A549 (cell line): Measurements from ENCODE around the gene NUDT19. TPM values are rescaled to one million over a fixed set of nuclear protein-coding genes. Genes with fewer than 3 reads are reported as not detected.

ENCODE experiments used
- ATAC-seq, 2 experiments: fragments of 200-7000 bp in 1 of 2; fragments of >200 bp in 1 of 2; cut with Nextera tagmentation in 1 of 2; cut with Tn5 transposase in 1 of 2; 3 replicates each; pipeline versions ENCODE4 v1.8.0 to v1.9.1; 2018 to 2020; ENCODE audit warnings: mild to moderate bottlenecking in 1 of 2, moderate library complexity in 1 of 2
- CTCF ChIA-PET: fragments of 300-600 bp; sonication (Branson Sonifier 250); formaldehyde crosslinking; extraction: SDS; loops from one replicate; lab custom pipeline; 2021; ENCODE audit warnings: antibody characterized with exemption, inconsistent platforms; lab: Yijun Ruan, JAX
- POLR2A ChIA-PET: fragments of 350-600 bp; formaldehyde crosslinking; extraction: SDS; loops from one replicate; lab custom pipeline; 2021; ENCODE audit warnings: antibody characterized with exemption, inconsistent platforms; lab: Yijun Ruan, JAX
- DNase-seq, 2 experiments: peaks; one replicate each; pipeline versions ENCODE4 v3.0.0 to v3.0.0-alpha.2; 2011 to 2016; ENCODE audit warnings: low read depth in 1 of 2, low spot score in 1 of 2
- FAIRE-seq: peaks from 2 replicates; lab custom pipeline; 2011; peaks lifted over from hg19 to GRCh38; lab: Jason Lieb, UNC
- H3K27ac ChIP-seq, 2 experiments: fragments of >200 bp; sonication (Bioruptor Twin); formaldehyde crosslinking; 3 replicates each; pipeline ENCODE4 v1.5.1; 2016 to 2017
- H3K4me1 ChIP-seq: fragments of >200 bp; sonication (Bioruptor Twin); formaldehyde crosslinking; 3 replicates; pipeline ENCODE4 v1.6.1; 2016
- H3K4me2 ChIP-seq: fragments of >200 bp; sonication (Bioruptor Twin); formaldehyde crosslinking; 3 replicates; pipeline ENCODE4 v1.6.1; 2016
- H3K4me3 ChIP-seq: fragments of >200 bp; sonication (Bioruptor Twin); formaldehyde crosslinking; 3 replicates; pipeline ENCODE4 v1.5.1; 2016
- H3K9me3 ChIP-seq: fragments of >200 bp; sonication (Bioruptor Twin); formaldehyde crosslinking; 3 replicates; pipeline ENCODE4 v1.6.1; 2016
- CBX2 ChIP-seq: fragments of 200-600 bp; sonication (generic); IDR thresholded peaks from 2 replicates; pipeline ENCODE4 v1.6.1; 2016; ENCODE audit warnings: low read depth, mild to moderate bottlenecking, borderline replicate concordance
- CBX8 ChIP-seq: fragments of 200-600 bp; sonication (generic); IDR thresholded peaks from 2 replicates; pipeline ENCODE4 v1.6.1; 2016
- EHF ChIP-seq: fragments of 250-450 bp; sonication (Bioruptor Pico); IDR thresholded peaks from 2 replicates; pipeline ENCODE4 v1.5.0; 2020; ENCODE audit warnings: mild to moderate bottlenecking
- FOSB ChIP-seq: fragments of 250-450 bp; sonication (Bioruptor Pico); IDR thresholded peaks from 2 replicates; pipeline ENCODE4 v1.5.0; 2020; ENCODE audit warnings: mild to moderate bottlenecking, moderate library complexity
- FOSL2 ChIP-seq, 2 experiments: fragments of 450-650 bp in 1 of 2; fragments of >200 bp in 1 of 2; sonication (Bioruptor Twin) in 1 of 2; formaldehyde crosslinking; IDR thresholded peaks; 2 replicates each; pipeline versions ENCODE4 v1.5.0 to v1.6.1; 2016 to 2020; ENCODE audit warnings: mild to moderate bottlenecking in 1 of 2, moderate library complexity in 1 of 2
- HEYL ChIP-seq: fragments of 250-450 bp; sonication (Bioruptor Pico); IDR thresholded peaks from 2 replicates; pipeline ENCODE4 v1.8.0; 2021; ENCODE audit warnings: mild to moderate bottlenecking, moderate library complexity
- HOXB5 ChIP-seq: fragments of 250-450 bp; sonication (Bioruptor Pico); IDR thresholded peaks from 2 replicates; pipeline ENCODE4 v1.5.0; 2020; ENCODE audit warnings: mild to moderate bottlenecking, moderate library complexity
- JUN ChIP-seq, 2 experiments: fragments of >200 bp; sonication (Bioruptor Twin); formaldehyde crosslinking; IDR thresholded peaks; 2 replicates in 1 of 2; 3 replicates in 1 of 2; pipeline ENCODE4 v1.6.1; 2016 to 2017
- JUNB ChIP-seq: fragments of >200 bp; sonication (Bioruptor Twin); formaldehyde crosslinking; IDR thresholded peaks from 2 replicates; pipeline ENCODE4 v1.6.1; 2016
- NR3C1 ChIP-seq: fragments of >200 bp; sonication (Bioruptor Twin); formaldehyde crosslinking; IDR thresholded peaks from 3 replicates; pipeline ENCODE4 v1.6.1; 2017
- PHF8 ChIP-seq: fragments of 200-600 bp; sonication (generic); IDR thresholded peaks from 2 replicates; pipeline ENCODE4 v1.6.1; 2016; ENCODE audit warnings: low read depth, mild to moderate bottlenecking, antibody characterized with exemption, moderate library complexity, borderline replicate concordance
- POLR2A ChIP-seq: IDR thresholded peaks from 2 replicates; pipeline ENCODE4 v1.6.1; 2012; ENCODE audit warnings: mild to moderate bottlenecking, low read length
- RAD21 ChIP-seq, 2 experiments: fragments of >200 bp in 1 of 2; sonication (Bioruptor Twin) in 1 of 2; formaldehyde crosslinking in 1 of 2; IDR thresholded peaks in 1 of 2; conservative IDR thresholded peaks in 1 of 2; 2 replicates in 1 of 2; 3 replicates in 1 of 2; pipeline ENCODE4 v1.6.1; 2012 to 2018; ENCODE audit warnings: inconsistent platforms in 1 of 2
- RCOR1 ChIP-seq: fragments of 150-350 bp; IDR thresholded peaks from 2 replicates; pipeline ENCODE4 v1.6.1; 2014; ENCODE audit warnings: antibody characterized with exemption, low read length, low read depth
- RFX5 ChIP-seq: fragments of 450-650 bp; IDR thresholded peaks from 2 replicates; pipeline ENCODE4 v1.7.1; 2014; ENCODE audit warnings: antibody characterized with exemption, mild to moderate bottlenecking, moderate library complexity
- SREBF2 ChIP-seq: fragments of 450-650 bp; IDR thresholded peaks from 2 replicates; pipeline ENCODE4 v1.6.1; 2014; ENCODE audit warnings: mild to moderate bottlenecking, moderate library complexity
- TP53 ChIP-seq: fragments of 250-450 bp; sonication (Bioruptor Pico); IDR thresholded peaks from 2 replicates; pipeline ENCODE4 v1.5.0; 2021; ENCODE audit warnings: mild to moderate bottlenecking, moderate library complexity
- ZFP36 ChIP-seq: fragments of 450-650 bp; IDR thresholded peaks from 2 replicates; pipeline ENCODE4 v1.6.1; 2014; ENCODE audit warnings: borderline replicate concordance; ENCODE audit not compliant: partially characterized antibody
- ZNF302 ChIP-seq: fragments of 250-450 bp; sonication (Bioruptor Pico); IDR thresholded peaks from 2 replicates; pipeline ENCODE4 v1.9.0; 2021; ENCODE audit warnings: inconsistent platforms, mild to moderate bottlenecking, moderate library complexity
- WGBS: methylation state at CpG from one replicate; pipeline ENCODE4 v1.1.6; 2017; ENCODE audit errors: missing lambda C conversion rate; 5-methylcytosine and 5-hydroxymethylcytosine counted together
- polyA plus RNA-seq, 4 experiments: library from polyadenylated mRNA; depleted of rRNA in 3 of 4; stranded (reverse); fragments of >200 nt; fragmentation: RNase III in 1 of 4; extraction: RNeasy Plus Mini Kit Qiagen cat#74134 plus additional on column Dnase treatment in 1 of 4; gene quantifications; 2 replicates in 3 of 4; 3 replicates in 1 of 4; pipeline ENCODE4 v1.2.3, GENCODE V29; 2011 to 2017
- TF ChIP-seq, protein P1 (sequence below): fragments of 150-350 bp; IDR thresholded peaks from 2 replicates; pipeline ENCODE4 v1.6.1; 2014; ENCODE audit warnings: low read depth, mild to moderate bottlenecking, low read length
- TF ChIP-seq, protein P2 (sequence below): fragments of >200 bp; sonication (Bioruptor Twin); formaldehyde crosslinking; IDR thresholded peaks from 3 replicates; pipeline ENCODE4 v1.5.1; 2016
- TF ChIP-seq, protein P3 (sequence below): fragments of 250-450 bp; sonication (Bioruptor Pico); IDR thresholded peaks from 2 replicates; pipeline ENCODE4 v1.5.0; 2020; ENCODE audit warnings: low read depth, mild to moderate bottlenecking, moderate library complexity
- TF ChIP-seq, protein P4 (sequence below): IDR thresholded peaks from 2 replicates; pipeline ENCODE4 v1.6.1; 2012; ENCODE audit warnings: low read depth, borderline replicate concordance

NUDT19 gene
- polyA plus RNA-seq, 2 of the 4 experiments (the other 2 are of a cell fraction) = 30.1 to 32.6 TPM

DNA sequence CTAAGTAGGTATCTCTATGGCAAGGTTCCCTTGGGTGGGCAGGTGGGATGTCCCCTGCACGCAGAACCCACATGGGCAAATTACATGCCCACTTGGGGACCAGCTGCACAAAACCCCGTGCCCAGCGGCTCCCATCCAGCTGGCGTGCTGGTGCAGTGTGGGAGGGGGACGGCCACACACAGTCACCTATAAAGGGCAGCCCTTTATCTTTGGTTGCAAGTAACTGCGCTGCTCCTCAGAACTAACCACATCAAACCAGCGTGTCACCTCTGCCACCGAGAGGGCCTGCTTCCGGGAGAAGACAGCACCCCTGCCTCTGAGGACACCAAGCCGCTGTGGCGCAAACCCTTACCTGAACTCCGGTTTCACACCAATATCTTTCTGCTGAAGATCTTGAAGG lies 48.9 kb upstream of the NUDT19 start:
- DNase-seq (no peak), FAIRE-seq (no peak), ATAC-seq (no peak)
- Histone ChIP-seq H3K27ac (no peak overlapping the region), H3K4me2 (no peak overlapping the region), H3K4me1 (no peaks in the 10 kb centered on the region), H3K9me3 (no peaks in the 10 kb centered on the region), H3K4me3 (no peak overlapping the region)
- 93% methylated on average over 12 of the region's 12 CpGs for WGBS
- POLR2A ChIA-PET = no interaction called here
- CTCF ChIA-PET = interaction anchor here (1.1 kb wide), 1 partner anchor 43 kb away, joined by 3 read pairs; no protein-coding TSS in a partner anchor
- TF ChIP-seq JUN (IDR thresholded peaks at IDR 0.05) (no peak), ZNF302 (CRISPR knock-in tag) (no peak), CBX8 (no peak), HEYL (CRISPR knock-in tag) (no peak), EHF (CRISPR knock-in tag) (no peak), PHF8 (no peak), ZFP36 (no peak), FOSL2 (IDR thresholded peaks at IDR 0.05) (no peak), FOSL2 (CRISPR knock-in tag; IDR thresholded peaks at IDR 0.05) (no peak), NR3C1 (no peak), RCOR1 (no peak), SREBF2 (no peak), JUNB (no peak), RFX5 (no peak)
- TF ChIP-seq, protein P1, sequence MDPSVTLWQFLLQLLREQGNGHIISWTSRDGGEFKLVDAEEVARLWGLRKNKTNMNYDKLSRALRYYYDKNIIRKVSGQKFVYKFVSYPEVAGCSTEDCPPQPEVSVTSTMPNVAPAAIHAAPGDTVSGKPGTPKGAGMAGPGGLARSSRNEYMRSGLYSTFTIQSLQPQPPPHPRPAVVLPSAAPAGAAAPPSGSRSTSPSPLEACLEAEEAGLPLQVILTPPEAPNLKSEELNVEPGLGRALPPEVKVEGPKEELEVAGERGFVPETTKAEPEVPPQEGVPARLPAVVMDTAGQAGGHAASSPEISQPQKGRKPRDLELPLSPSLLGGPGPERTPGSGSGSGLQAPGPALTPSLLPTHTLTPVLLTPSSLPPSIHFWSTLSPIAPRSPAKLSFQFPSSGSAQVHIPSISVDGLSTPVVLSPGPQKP = no peak
- TF ChIP-seq, protein P2, sequence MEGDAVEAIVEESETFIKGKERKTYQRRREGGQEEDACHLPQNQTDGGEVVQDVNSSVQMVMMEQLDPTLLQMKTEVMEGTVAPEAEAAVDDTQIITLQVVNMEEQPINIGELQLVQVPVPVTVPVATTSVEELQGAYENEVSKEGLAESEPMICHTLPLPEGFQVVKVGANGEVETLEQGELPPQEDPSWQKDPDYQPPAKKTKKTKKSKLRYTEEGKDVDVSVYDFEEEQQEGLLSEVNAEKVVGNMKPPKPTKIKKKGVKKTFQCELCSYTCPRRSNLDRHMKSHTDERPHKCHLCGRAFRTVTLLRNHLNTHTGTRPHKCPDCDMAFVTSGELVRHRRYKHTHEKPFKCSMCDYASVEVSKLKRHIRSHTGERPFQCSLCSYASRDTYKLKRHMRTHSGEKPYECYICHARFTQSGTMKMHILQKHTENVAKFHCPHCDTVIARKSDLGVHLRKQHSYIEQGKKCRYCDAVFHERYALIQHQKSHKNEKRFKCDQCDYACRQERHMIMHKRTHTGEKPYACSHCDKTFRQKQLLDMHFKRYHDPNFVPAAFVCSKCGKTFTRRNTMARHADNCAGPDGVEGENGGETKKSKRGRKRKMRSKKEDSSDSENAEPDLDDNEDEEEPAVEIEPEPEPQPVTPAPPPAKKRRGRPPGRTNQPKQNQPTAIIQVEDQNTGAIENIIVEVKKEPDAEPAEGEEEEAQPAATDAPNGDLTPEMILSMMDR = no peak
- TF ChIP-seq, protein P3, sequence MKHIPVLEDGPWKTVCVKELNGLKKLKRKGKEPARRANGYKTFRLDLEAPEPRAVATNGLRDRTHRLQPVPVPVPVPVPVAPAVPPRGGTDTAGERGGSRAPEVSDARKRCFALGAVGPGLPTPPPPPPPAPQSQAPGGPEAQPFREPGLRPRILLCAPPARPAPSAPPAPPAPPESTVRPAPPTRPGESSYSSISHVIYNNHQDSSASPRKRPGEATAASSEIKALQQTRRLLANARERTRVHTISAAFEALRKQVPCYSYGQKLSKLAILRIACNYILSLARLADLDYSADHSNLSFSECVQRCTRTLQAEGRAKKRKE = no peak
- TF ChIP-seq, protein P4, sequence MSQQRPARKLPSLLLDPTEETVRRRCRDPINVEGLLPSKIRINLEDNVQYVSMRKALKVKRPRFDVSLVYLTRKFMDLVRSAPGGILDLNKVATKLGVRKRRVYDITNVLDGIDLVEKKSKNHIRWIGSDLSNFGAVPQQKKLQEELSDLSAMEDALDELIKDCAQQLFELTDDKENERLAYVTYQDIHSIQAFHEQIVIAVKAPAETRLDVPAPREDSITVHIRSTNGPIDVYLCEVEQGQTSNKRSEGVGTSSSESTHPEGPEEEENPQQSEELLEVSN = no peak

DNA sequence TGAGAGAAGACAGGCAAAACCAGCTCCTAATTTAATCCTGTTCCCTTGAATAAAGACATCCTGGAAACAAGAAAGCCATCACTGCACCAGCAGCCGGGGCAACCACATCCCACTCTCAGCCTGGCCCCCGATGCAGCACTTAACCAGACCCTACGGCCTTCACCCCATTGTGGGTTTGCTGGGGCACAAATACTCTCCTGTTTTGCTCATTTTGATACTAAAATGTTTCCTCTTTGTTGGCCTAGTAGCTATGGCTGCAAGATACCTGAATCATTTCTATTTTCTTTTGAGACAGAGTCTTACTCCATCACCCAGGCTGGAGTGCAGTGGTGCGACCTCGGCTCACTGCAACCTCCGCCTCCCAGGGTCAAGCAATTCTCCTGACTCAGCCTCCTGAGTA lies 45.1 kb upstream of the NUDT19 start:
- FAIRE-seq = no peak
- no peak overlapping the region for H3K4me3 ChIP-seq
- TF ChIP-seq CBX8 = no peak
- no peak for TF ChIP-seq TP53 (CRISPR knock-in tag)
- no peak for TF ChIP-seq FOSB
- TF ChIP-seq POLR2A = no peak
- TF ChIP-seq SREBF2 = no peak
- TF ChIP-seq HOXB5 (CRISPR knock-in tag) = no peak
- TF ChIP-seq RAD21 (conservative IDR thresholded peaks at IDR 0.05 in 1 of 2, IDR thresholded peaks at IDR 0.05 in 1 of 2) = no peak
- TF ChIP-seq CBX2 = no peak
- no peak for TF ChIP-seq ZNF302 (CRISPR knock-in tag)
- no peak for DNase-seq
- no peaks in the 10 kb centered on the region for H3K9me3 ChIP-seq
- ChIA-PET POLR2A (no interaction called here), CTCF (interaction anchor here (1.4 to 2.8 kb wide), 4 partner anchors 9 to 49 kb away, joined by 3 to 12 read pairs (median 6); no protein-coding TSS in a partner anchor)
- ATAC-seq = no peak
- no peak overlapping the region for H3K4me2 ChIP-seq
- no peak overlapping the region for H3K27ac ChIP-seq
- no peaks in the 10 kb centered on the region for H3K4me1 ChIP-seq
- 93% methylated on average over 6 of the region's 6 CpGs for WGBS
